Activated naive CD4-positive, alpha-beta T cell treated with Interleukin-2 at 50 U/mL for 16 hours (primary cell): ENCODE results near the gene DTNA.
"Not testable (repeated sequence)": the region's sequence is repeated elsewhere in the genome, so short reads cannot be mapped to it uniquely, and the experiment has no call there.

ENCODE experiments used
- DNase-seq: peaks from one replicate; pipeline ENCODE4 v3.0.0-alpha.2; 2020

Gene DTNA

GRCh38 chr18:34709750-34710441 lies at the start of gene DTNA:
Gene DTNA (plus strand): TSS chr18:34710298. CDS start chr18:34755977, 45,679 bp downstream.
- DNase-seq = no peak

GRCh38 chr18:34660572-34660971 lies 49.5 kb upstream of the DTNA start:
- no peak for DNase-seq

- DNase-seq = no peak
These were observed 48.5 kb upstream of the DTNA start for GRCh38 chr18:34661464-34662087.

GRCh38 chr18:34676816-34677574 lies 33.1 kb upstream of the DTNA start:
- no peak for DNase-seq

- DNase-seq = not testable (repeated sequence)
These were observed 20.3 kb upstream of the DTNA start for GRCh38 chr18:34689750-34690149.

- no peak for DNase-seq
These were observed 18.5 kb upstream of the DTNA start for GRCh38 chr18:34691614-34692013.

- no peak for DNase-seq
These were observed 15.4 kb upstream of the DTNA start for GRCh38 chr18:34694591-34695165.

- no peak for DNase-seq
These were observed 14.8 kb upstream of the DTNA start for GRCh38 chr18:34695310-34695709.

- DNase-seq = no peak
These were observed 13.4 kb upstream of the DTNA start for GRCh38 chr18:34696671-34697070.

GRCh38 chr18:34697233-34697632 lies 12.9 kb upstream of the DTNA start:
- DNase-seq = no peak

GRCh38 chr18:34697891-34698290 lies 12.2 kb upstream of the DTNA start:
- DNase-seq = no peak

- no peak for DNase-seq
These were observed 8.2 kb upstream of the DTNA start for GRCh38 chr18:34701911-34702310.

- no peak for DNase-seq
These were observed 7.3 kb upstream of the DTNA start for GRCh38 chr18:34702814-34703213.

- no peak for DNase-seq
These were observed 6.0 kb upstream of the DTNA start for GRCh38 chr18:34704074-34704473.

- no peak for DNase-seq
These were observed 5.3 kb upstream of the DTNA start for GRCh38 chr18:34704823-34705222.

GRCh38 chr18:34707670-34708069 lies 2.4 kb upstream of the DTNA start:
- no peak for DNase-seq

GRCh38 chr18:34709104-34709503 lies 994 bp upstream of the DTNA start:
- DNase-seq = no peak

- no peak for DNase-seq
These were observed 388 bp downstream of the DTNA start for GRCh38 chr18:34710458-34710914.

- DNase-seq = no peak
These were observed 836 bp downstream of the DTNA start for GRCh38 chr18:34710934-34711333.

GRCh38 chr18:34716111-34716510 lies 6.0 kb downstream of the DTNA start:
- not testable (repeated sequence) for DNase-seq

- no peak for DNase-seq
These were observed 8.5 kb downstream of the DTNA start for GRCh38 chr18:34718610-34719009.

- no peak for DNase-seq
These were observed 10.1 kb downstream of the DTNA start for GRCh38 chr18:34720220-34720619.

GRCh38 chr18:34723143-34723542 lies 13.0 kb downstream of the DTNA start:
- DNase-seq = no peak

GRCh38 chr18:34725737-34726136 lies 15.6 kb downstream of the DTNA start:
- not testable (repeated sequence) for DNase-seq
